ENCODE measurements around the gene TSPAN4.
A peak's percentile ranks its signal among the peaks of the same experiment; 100 is the strongest.

Gene TSPAN4

DNA sequence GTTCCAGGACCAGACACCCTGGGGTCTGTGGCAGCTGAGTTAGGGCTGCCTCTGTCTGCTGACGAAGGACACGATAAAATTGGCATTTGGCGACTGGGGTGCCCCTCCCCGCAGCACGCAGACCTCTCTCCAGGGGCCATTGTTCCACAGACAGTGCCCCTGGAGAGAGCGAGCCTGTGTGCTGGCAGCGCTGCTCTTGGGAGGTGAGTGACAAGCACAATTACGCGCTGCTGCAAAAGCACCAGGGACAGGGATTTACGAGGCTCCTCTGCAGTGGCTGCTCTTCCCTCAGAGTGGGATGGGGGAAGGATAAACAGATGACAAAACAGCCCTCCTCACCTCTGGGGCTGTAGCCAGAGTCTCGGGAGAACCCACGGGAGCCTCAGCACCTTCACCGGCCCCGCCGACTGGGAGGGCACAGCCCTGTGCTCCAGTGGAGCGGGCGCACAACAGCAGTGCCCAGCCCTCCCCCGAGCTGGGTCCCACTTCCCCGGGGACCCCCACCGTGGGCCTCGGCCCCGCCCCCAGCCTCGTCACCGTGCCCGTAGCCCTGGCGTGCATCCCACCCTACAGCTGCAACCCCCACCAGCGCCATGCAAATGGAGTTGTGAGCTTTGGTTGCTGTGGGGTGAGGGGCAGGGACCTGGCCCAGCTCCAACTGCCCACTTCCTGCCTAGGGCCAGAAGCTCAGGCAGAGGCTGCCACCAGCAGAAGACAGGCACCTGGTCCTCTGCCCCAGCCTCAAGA, 48.3 kb downstream of the TSPAN4 start:
- peaks cover 0 to 98% (median 61%) of the 10 kb centered on the region in 11 experiments; a peak in 18 of 22 replicates for H4K20me1 ChIP-seq
- H3K4me2 ChIP-seq: peak overlapping the region in 8 of 11 experiments; percentile 40 to 77 (median 61); a peak in 16 of 22 replicates
- H3K27me3 ChIP-seq: no peaks in the 10 kb centered on the region
- peaks cover 0 to 29% (median 22%) of the 10 kb centered on the region in 10 experiments; a peak in 18 of 20 replicates for H3K4me1 ChIP-seq
- peaks cover 24 to 70% (median 40%) of the 10 kb centered on the region in 11 experiments for H3K36me3 ChIP-seq
- H3K9ac ChIP-seq: peak overlapping the region in 5 of 11 experiments; percentile 9 to 52 (median 31); a peak in 8 of 22 replicates
- no peak for TF ChIP-seq Cebpa-rat (IDR thresholded peaks at IDR 0.05)
- H3K27ac ChIP-seq: peak overlapping the region in 4 of 11 experiments; percentile 8 to 32 (median 21); a peak in 2 of 22 replicates
- no peak overlapping the region for H3K4me3 ChIP-seq
- no peaks in the 10 kb centered on the region for H3K9me3 ChIP-seq (replicated peaks in 1 of 11)

DNA sequence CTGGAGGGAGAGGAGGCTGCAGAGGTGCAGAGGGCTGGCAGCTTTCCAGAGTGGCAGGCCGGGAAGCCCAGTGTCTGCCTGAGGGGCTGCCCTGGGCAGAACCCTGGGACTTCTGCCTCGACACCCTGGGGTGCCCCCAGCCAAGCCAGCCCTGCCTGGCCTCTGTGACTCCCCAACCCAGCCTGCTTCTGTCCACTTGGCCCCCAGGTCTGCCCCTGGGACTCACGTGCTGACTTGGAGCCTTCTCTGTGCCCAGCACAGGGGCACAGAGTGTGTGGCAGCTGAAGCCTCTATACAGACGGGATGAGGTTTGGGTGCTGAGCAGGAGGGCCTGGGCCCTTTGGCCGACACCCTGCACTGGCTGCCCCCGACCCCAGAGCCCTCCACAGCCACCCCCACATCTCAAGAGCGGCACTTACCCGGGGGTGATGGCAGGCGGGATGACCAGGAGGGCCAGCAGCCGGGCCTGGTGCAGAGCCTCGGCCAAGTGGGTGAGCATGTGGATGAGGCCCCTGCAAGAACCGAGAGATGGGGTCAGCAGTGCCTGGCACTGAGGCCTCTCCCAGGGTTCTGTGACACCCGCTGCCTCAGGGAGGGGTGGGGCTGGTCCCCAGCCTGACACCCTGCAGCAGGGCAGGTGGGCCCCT, 50.5 kb downstream of the TSPAN4 start:
- peak overlapping the region in 1 of 11 experiments; percentile 15; a peak in 3 of 22 replicates for H3K9ac ChIP-seq

DNA sequence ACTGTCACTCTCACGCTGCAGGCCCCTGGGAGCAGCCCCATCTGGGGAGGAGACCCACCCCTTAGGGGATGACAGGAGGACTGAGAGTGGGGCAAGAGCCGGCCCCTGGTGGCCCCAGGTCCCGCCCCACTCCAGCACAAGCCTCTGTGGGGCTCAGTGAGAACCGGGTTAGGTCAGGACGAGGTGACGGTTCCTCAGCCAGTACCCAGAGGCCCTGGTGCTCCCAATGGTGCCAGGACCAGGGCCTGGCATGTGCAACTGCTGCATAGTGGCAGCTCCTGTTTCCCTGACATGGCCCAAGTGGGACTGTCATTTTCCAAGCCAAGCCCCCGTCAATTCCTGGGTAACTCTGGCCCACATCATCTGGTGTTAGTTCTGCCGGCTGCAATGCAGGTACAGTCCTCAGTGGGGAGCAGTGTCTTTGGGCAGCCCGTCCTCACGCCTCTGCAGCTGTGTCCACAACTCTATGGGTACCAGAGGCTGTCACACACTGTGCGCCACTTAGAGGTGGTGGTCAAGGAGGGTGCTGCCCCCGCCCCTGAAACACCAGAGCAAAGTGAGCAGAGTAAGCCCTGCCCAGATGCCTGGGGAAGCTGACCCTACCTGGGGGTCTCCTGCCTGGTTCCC, 52.0 kb downstream of the TSPAN4 start:
- Histone ChIP-seq H3K36me3 (peaks cover 15 to 58% (median 26%) of the 10 kb centered on the region in 11 experiments), H3K27me3 (no peaks in the 10 kb centered on the region), H3K9ac (peak overlapping the region in 1 of 11 experiments; percentile 7; a peak in 1 of 22 replicates), H3K4me1 (peaks cover 0 to 29% (median 22%) of the 10 kb centered on the region in 10 experiments; a peak in 18 of 20 replicates), H3K27ac (no peak overlapping the region), H3K9me3 (replicated peaks in 1 of 11) (no peaks in the 10 kb centered on the region), H4K20me1 (peaks cover 0 to 89% (median 52%) of the 10 kb centered on the region in 11 experiments; a peak in 18 of 22 replicates), H3K4me3 (no peak overlapping the region), H3K4me2 (no peak overlapping the region)
- no peak for TF ChIP-seq Cebpa-rat (IDR thresholded peaks at IDR 0.05)

More for the DNA sequence above, 50.5 kb downstream of the TSPAN4 start:
- H4K20me1 ChIP-seq: peaks cover 0 to 89% (median 53%) of the 10 kb centered on the region in 11 experiments; a peak in 18 of 22 replicates
- no peak overlapping the region for H3K27ac ChIP-seq
- peaks cover 0 to 29% (median 22%) of the 10 kb centered on the region in 10 experiments; a peak in 18 of 20 replicates for H3K4me1 ChIP-seq
- no peaks in the 10 kb centered on the region for H3K9me3 ChIP-seq (replicated peaks in 1 of 11)
- H3K4me3 ChIP-seq: no peak overlapping the region
- peaks cover 8 to 58% (median 24%) of the 10 kb centered on the region in 11 experiments; a peak in 20 of 22 replicates for H3K36me3 ChIP-seq
- TF ChIP-seq Cebpa-rat (IDR thresholded peaks at IDR 0.05): no peak
- no peak overlapping the region for H3K4me2 ChIP-seq
- no peaks in the 10 kb centered on the region for H3K27me3 ChIP-seq

DNA sequence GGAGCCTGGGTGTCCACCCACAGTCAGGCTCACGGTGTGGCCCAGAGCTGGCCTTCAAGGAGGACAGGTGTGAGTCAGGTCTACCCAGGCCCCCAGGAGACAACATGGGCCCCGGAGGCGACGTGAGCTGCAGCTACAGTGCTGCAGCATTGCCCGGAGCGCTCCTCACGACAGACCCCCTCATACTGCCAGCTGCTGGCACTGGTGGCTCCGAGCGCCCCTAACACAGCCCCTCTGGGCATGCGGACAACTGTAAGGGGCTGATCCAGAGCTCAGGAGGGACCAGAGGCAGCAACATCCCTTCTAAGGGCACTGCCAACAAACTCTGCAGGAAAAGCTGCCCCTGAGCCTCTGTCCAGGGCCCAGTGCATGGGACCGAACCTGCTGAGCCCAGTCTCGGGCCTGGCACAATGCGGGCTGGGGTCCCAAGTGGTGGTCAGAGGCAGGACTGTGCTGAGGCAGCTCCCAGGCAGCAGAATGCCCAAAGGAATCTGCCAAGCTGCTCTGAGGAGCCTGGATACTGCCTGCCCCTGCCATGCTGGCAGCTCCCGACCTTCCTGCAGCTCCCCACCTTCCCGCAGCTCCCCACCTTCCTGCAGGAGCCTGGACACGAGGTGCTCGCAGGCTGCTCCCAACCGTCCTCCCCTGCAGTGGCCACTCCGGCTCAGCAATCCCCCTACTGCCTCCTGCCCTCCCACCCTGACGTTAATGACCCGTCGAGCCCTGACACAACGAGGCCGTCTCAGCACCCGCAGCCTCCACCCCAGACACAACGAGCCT, 52.9 kb downstream of the TSPAN4 start:
- no peaks in the 10 kb centered on the region for H3K27me3 ChIP-seq
- H3K9ac ChIP-seq: no peak overlapping the region
- H3K4me2 ChIP-seq: no peak overlapping the region
- no peak overlapping the region for H3K27ac ChIP-seq
- no peaks in the 10 kb centered on the region for H3K9me3 ChIP-seq (replicated peaks in 1 of 11)
- TF ChIP-seq Cebpa-rat (IDR thresholded peaks at IDR 0.05): no peak
- H4K20me1 ChIP-seq: peaks cover 0 to 89% (median 51%) of the 10 kb centered on the region in 11 experiments; a peak in 17 of 22 replicates
- peaks cover 24 to 58% (median 34%) of the 10 kb centered on the region in 11 experiments for H3K36me3 ChIP-seq
- H3K4me3 ChIP-seq: no peak overlapping the region
- peaks cover 0 to 24% (median 20%) of the 10 kb centered on the region in 10 experiments; a peak in 18 of 20 replicates for H3K4me1 ChIP-seq

DNA sequence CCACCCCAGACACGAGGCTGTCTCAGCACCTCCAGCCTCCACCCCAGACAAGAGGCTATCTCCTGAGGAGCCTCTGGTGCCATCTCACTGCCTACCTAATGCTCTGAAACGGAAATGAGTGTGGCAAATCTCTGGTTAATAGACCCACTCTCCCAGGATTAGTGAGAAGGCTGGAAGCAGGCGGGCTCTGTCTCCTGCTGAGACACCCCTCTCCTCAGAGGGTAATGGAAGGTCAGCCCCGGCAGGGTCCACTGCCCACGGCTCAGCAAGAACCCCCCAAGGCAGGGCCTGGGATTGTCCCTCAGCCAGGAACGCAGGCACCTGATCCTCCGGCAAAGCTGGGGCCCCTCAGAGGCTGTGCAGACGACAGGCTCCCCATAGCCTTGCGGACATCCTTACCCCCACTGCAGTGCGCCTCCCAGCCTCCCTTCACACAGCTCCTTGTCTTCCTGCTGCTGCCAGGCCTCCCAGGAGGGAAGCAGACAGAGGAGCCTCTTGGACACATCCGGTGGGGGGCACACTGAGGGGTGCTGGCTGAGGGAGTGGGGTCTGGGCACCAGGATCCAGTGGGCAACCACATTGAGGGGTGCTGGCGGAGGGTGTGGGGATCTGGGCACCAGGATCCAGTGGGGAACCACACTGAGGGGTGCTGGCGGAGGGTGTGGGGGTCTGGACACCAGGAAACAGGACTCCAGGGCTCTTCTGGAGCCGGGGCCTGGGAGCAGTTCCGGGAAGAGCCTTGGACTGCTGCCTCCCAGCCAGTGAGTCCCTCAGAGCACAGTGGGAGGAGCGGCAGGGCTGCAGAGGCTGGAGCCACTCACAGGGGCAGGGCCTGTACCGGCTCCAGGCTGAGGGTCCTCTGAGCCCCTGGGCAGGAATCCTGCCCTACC, 54.8 kb downstream of the TSPAN4 start:
- no peak for TF ChIP-seq Cebpa-rat (IDR thresholded peaks at IDR 0.05)
- Histone ChIP-seq H3K4me1 (peaks cover 0 to 5% (median 3%) of the 10 kb centered on the region in 10 experiments; a peak in 7 of 20 replicates), H3K4me3 (no peak overlapping the region), H3K27ac (no peak overlapping the region), H3K4me2 (no peak overlapping the region), H3K9me3 (replicated peaks in 1 of 11) (no peaks in the 10 kb centered on the region), H3K27me3 (no peaks in the 10 kb centered on the region), H4K20me1 (peaks cover 0 to 89% (median 38%) of the 10 kb centered on the region in 11 experiments; a peak in 17 of 22 replicates), H3K9ac (no peak overlapping the region), H3K36me3 (peaks cover 44 to 70% (median 53%) of the 10 kb centered on the region in 11 experiments)

DNA sequence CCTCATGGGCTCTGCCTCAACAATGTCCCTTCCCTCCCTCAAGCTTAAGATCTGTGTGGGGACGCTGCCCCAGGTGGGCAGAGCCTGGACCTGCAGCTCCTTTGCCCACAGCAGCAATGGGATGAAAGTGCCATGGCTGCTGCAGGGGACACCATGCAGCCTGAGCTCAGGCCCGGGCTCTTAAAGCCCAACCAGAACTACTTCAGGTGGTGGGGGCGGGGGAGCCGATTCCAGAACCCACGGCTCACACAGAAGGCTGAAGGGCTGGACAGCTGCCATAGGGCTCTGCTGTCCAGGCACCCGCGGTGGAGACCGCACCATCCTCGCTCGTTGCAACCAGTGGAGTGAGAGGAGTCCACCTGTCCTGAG, 55.5 kb downstream of the TSPAN4 start:
- Histone ChIP-seq H3K27ac (no peak overlapping the region), H3K36me3 (peaks cover 50 to 70% (median 58%) of the 10 kb centered on the region in 11 experiments), H4K20me1 (peaks cover 0 to 89% (median 42%) of the 10 kb centered on the region in 11 experiments; a peak in 17 of 22 replicates), H3K9me3 (replicated peaks in 1 of 11) (no peaks in the 10 kb centered on the region), H3K4me3 (no peak overlapping the region), H3K4me1 (no peaks in the 10 kb centered on the region; a peak in 1 of 20 replicates), H3K4me2 (no peak overlapping the region), H3K27me3 (no peaks in the 10 kb centered on the region), H3K9ac (no peak overlapping the region)
- no peak for TF ChIP-seq Cebpa-rat (IDR thresholded peaks at IDR 0.05)

DNA sequence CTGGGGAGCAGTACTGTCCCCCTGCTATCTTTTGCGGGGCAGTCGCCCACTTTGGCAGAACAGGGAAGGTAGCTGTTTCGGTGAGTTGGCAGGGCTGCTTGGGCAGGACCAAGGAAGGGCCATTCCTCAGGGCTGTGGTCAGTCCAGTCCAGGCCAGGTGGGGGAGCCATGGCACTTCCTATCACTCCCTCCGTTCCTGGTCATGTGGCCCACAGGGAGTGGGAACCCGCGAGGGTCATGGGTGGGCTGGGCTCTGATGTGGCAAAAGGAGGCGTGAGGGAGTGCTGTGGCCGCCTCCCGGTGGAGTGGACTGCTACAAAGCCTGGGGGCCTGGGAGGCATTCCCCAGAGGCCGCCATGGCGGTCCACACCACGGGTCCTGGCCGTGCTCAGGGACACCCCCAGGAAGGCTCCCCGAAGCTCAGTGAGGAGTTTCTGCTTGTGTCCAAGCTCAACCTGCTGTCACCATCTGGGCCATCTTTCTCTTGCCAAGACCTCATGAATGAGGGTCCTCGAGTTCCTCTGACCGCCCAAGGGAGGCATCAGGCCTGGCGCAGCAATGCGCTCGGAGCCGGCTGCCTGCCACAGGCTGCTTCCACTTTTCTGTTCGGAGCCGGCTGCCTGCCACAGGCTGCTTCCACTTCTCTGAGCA, 56.0 kb downstream of the TSPAN4 start:
- H3K27me3 ChIP-seq: no peaks in the 10 kb centered on the region
- no peak for TF ChIP-seq Cebpa-rat (IDR thresholded peaks at IDR 0.05)
- H3K27ac ChIP-seq: no peak overlapping the region
- H3K9me3 ChIP-seq (replicated peaks in 1 of 11): no peaks in the 10 kb centered on the region
- H3K9ac ChIP-seq: no peak overlapping the region
- H4K20me1 ChIP-seq: peaks cover 0 to 89% (median 42%) of the 10 kb centered on the region in 11 experiments; a peak in 17 of 22 replicates
- peaks cover 55 to 76% (median 64%) of the 10 kb centered on the region in 11 experiments for H3K36me3 ChIP-seq
- no peak overlapping the region for H3K4me3 ChIP-seq
- H3K4me2 ChIP-seq: no peak overlapping the region
- no peaks in the 10 kb centered on the region for H3K4me1 ChIP-seq

Data from BLaER1 treated with 17β-estradiol and CSF1 and Interleukin-3, amounts not matched to agents 10 nM and 100 nM (cell line).